Osteoblast (primary cell): ENCODE measurements around the gene GRIK4. TPM values are rescaled to one million over a fixed set of nuclear protein-coding genes. Genes with fewer than 3 reads are reported as not detected.

Source experiments
- DNase-seq: peaks from one replicate; pipeline ENCODE4 v3.0.0; 2011; ENCODE audit warnings: low spot score, mixed read lengths; ENCODE audit not compliant: insufficient read length; ENCODE audit errors: missing footprints
- H2AFZ ChIP-seq: 2 replicates; pipeline ENCODE4 v1.6.0; 2011; ENCODE audit warnings: mild to moderate bottlenecking, low read length
- H3K27ac ChIP-seq: 2 replicates; pipeline ENCODE4 v1.5.1; 2011; ENCODE audit warnings: mild to moderate bottlenecking, low read depth, low read length, moderate library complexity
- H3K27me3 ChIP-seq: 2 replicates; pipeline ENCODE4 v1.6.0; 2012; ENCODE audit warnings: mild to moderate bottlenecking, control low read depth, inconsistent platforms, low read length, moderate library complexity; ENCODE audit not compliant: insufficient read depth
- H3K36me3 ChIP-seq: 2 replicates; pipeline ENCODE4 v1.5.1; 2011; ENCODE audit warnings: mild to moderate bottlenecking, low read length, control low read depth, moderate library complexity; ENCODE audit not compliant: insufficient read depth
- H3K4me1 ChIP-seq: 2 replicates; pipeline ENCODE4 v1.5.1; 2011; ENCODE audit warnings: mild to moderate bottlenecking, low read length, control low read depth, moderate library complexity; ENCODE audit not compliant: insufficient read depth
- H3K4me2 ChIP-seq: 2 replicates; pipeline ENCODE4 v1.6.0; 2011; ENCODE audit warnings: mild to moderate bottlenecking, low read length; ENCODE audit not compliant: insufficient read depth
- H3K4me3 ChIP-seq: fragments of 200-600 bp; sonication (generic); 3 replicates; pipeline ENCODE4 v1.5.1; 2012; ENCODE audit warnings: mild to moderate bottlenecking, low read length, inconsistent platforms; ENCODE audit not compliant: insufficient read depth
- H3K79me2 ChIP-seq: 2 replicates; pipeline ENCODE4 v1.6.0; 2012; ENCODE audit warnings: mild to moderate bottlenecking, low read length, control low read depth, inconsistent platforms; ENCODE audit not compliant: insufficient read depth
- H3K9me3 ChIP-seq: 2 replicates; pipeline ENCODE4 v1.5.1; 2011; ENCODE audit warnings: low read depth, low read length, control low read depth
- H4K20me1 ChIP-seq: 2 replicates; pipeline ENCODE4 v1.6.0; 2012; ENCODE audit warnings: mild to moderate bottlenecking, low read length, control low read depth; ENCODE audit not compliant: insufficient read depth
- CTCF ChIP-seq: IDR thresholded peaks from 2 replicates; pipeline ENCODE4 v1.5.1; 2011; ENCODE audit warnings: mild to moderate bottlenecking, low read depth, low read length, moderate library complexity; ENCODE audit errors: extremely low read depth
- total RNA-seq: library from RNA; depleted of rRNA; stranded (reverse); fragments of >200 nt; gene quantifications from 2 replicates; pipeline ENCODE4 v1.2.3, GENCODE V29; 2012

Gene GRIK4
- total RNA-seq, 1 donor: under 0.01 TPM

- Histone ChIP-seq H3K27ac (no peak overlapping the region), H3K79me2 (no peaks in the 10 kb centered on the region), H2AFZ (no peak overlapping the region), H4K20me1 (no peaks in the 10 kb centered on the region), H3K27me3 (peaks cover 22% of the 10 kb centered on the region), H3K4me1 (no peaks in the 10 kb centered on the region), H3K4me2 (no peak overlapping the region), H3K36me3 (no peaks in the 10 kb centered on the region), H3K9me3 (no peaks in the 10 kb centered on the region), H3K4me3 (no peak overlapping the region)
- no peak for DNase-seq
- no peak for TF ChIP-seq CTCF
Measured at GRCh38 chr11:120662071-120662676, 150.6 kb downstream of the GRIK4 start.

GRCh38 chr11:120663142-120663541 lies 151.6 kb downstream of the GRIK4 start:
- H3K27me3 ChIP-seq: peaks cover 26% of the 10 kb centered on the region
- H3K79me2 ChIP-seq: no peaks in the 10 kb centered on the region
- H3K36me3 ChIP-seq: no peaks in the 10 kb centered on the region
- no peak overlapping the region for H2AFZ ChIP-seq
- H3K9me3 ChIP-seq: no peaks in the 10 kb centered on the region
- no peak overlapping the region for H3K4me3 ChIP-seq
- no peaks in the 10 kb centered on the region for H3K4me1 ChIP-seq
- H4K20me1 ChIP-seq: no peaks in the 10 kb centered on the region
- DNase-seq: no peak
- no peak for TF ChIP-seq CTCF
- no peak overlapping the region for H3K4me2 ChIP-seq
- no peak overlapping the region for H3K27ac ChIP-seq

GRCh38 chr11:120666121-120666639 lies 154.6 kb downstream of the GRIK4 start:
- peak; percentile 80 for DNase-seq
- no peak overlapping the region for H2AFZ ChIP-seq
- no peak overlapping the region for H3K4me2 ChIP-seq
- H3K36me3 ChIP-seq: no peaks in the 10 kb centered on the region
- no peaks in the 10 kb centered on the region for H4K20me1 ChIP-seq
- no peaks in the 10 kb centered on the region for H3K9me3 ChIP-seq
- no peak overlapping the region for H3K27ac ChIP-seq
- no peak overlapping the region for H3K4me3 ChIP-seq
- H3K27me3 ChIP-seq: peaks cover 26% of the 10 kb centered on the region
- H3K4me1 ChIP-seq: no peaks in the 10 kb centered on the region
- no peak for TF ChIP-seq CTCF
- no peaks in the 10 kb centered on the region for H3K79me2 ChIP-seq

GRCh38 chr11:120667281-120667680 lies 155.7 kb downstream of the GRIK4 start:
- Histone ChIP-seq H3K79me2 (no peaks in the 10 kb centered on the region), H3K36me3 (no peaks in the 10 kb centered on the region), H3K4me1 (no peaks in the 10 kb centered on the region), H4K20me1 (no peaks in the 10 kb centered on the region), H2AFZ (no peak overlapping the region), H3K27me3 (peaks cover 23% of the 10 kb centered on the region), H3K4me2 (no peak overlapping the region), H3K9me3 (no peaks in the 10 kb centered on the region), H3K4me3 (no peak overlapping the region), H3K27ac (no peak overlapping the region)
- TF ChIP-seq CTCF: no peak
- peak; percentile 17 for DNase-seq
